ENCODE data around the gene KRTAP12-1. TPM values are rescaled to one million over a fixed set of nuclear protein-coding genes. Genes with fewer than 3 reads are reported as not detected.

The KRTAP12-1 gene
- total and polyA plus RNA-seq, 2 donors (not counting 3 experiments of a cell fraction or from before 2014, with no cell fraction given): not detected

GRCh38 chr21:44701023-44701400 lies 19.0 kb upstream of the KRTAP12-1 start:
- intact Hi-C loops (cut with micrococcal nuclease) (no loop called here), dilution Hi-C loops (cut with MboI; ENCODE audit: extremely low pct_ligation_motif_present, low sequenced_read_pairs) (no loop called here)
- BruUV-seq (replicated peaks): no TSS peak
- no peaks in the 10 kb centered on the region for H3K9me1 ChIP-seq (replicated peaks; ENCODE audit: control insufficient read depth, extremely low read depth, insufficient read depth, low read length)
- no peaks in the 10 kb centered on the region for H3K36me3 ChIP-seq (ENCODE audit: control insufficient read depth in 2 of 2, extremely low read depth in 1 of 2, insufficient read depth in 2 of 2, low read length in 2 of 2)
- H3K27me3 ChIP-seq (ENCODE audit: control insufficient read depth in 2 of 2, insufficient read depth in 2 of 2, low read length in 2 of 2): peaks cover 42 to 44% of the 10 kb centered on the region in 2 experiments
- no peaks in the 10 kb centered on the region for H3K4me1 ChIP-seq (ENCODE audit: control insufficient read depth, extremely low read depth, insufficient read depth, low read length)
- no peaks in the 10 kb centered on the region for H3K79me2 ChIP-seq (ENCODE audit: control insufficient read depth, insufficient read depth, low read length)
- H2AFZ ChIP-seq (ENCODE audit: low read depth, low read length): no peak overlapping the region
- no peak overlapping the region for H3K4me2 ChIP-seq (ENCODE audit: insufficient read depth, low read length)
- no peak overlapping the region for H3K9ac ChIP-seq (replicated peaks; ENCODE audit: extremely low read depth, insufficient read depth, low read length)
- CTCF ChIA-PET: interaction anchor here (0.6 to 1.2 kb wide), 3 partner anchors 11 to 92 kb away, joined by 3 read pairs; no protein-coding TSS in a partner anchor
- H4K20me1 ChIP-seq (replicated peaks; ENCODE audit: control insufficient read depth, extremely low read depth, insufficient read depth, low read length): no peaks in the 10 kb centered on the region
- FAIRE-seq (no peak), DNase-seq (ENCODE audit: low read depth, low spot score) (no peak)
- H3K27ac ChIP-seq (ENCODE audit: insufficient read depth, low read depth, low read length): no peak overlapping the region
- H3K9me3 ChIP-seq (replicated peaks; ENCODE audit: control insufficient read depth, insufficient read depth, low read length): no peaks in the 10 kb centered on the region
- H3K4me3 ChIP-seq (replicated peaks in 1 of 3; ENCODE audit: insufficient read depth in 1 of 3, low read depth in 1 of 3, low read length in 3 of 3): no peak overlapping the region
- POLR2A ChIA-PET: no interaction called here
- TF ChIP-seq POLR2AphosphoS5 (IDR thresholded peaks at IDR 0.05; ENCODE audit: insufficient read depth, low read depth, low read length): no peak
- TF ChIP-seq EZH2 (IDR thresholded peaks at IDR 0.05; ENCODE audit: borderline replicate concordance, low read depth, low read length, severe bottlenecking): no peak
- TF ChIP-seq MYC (IDR thresholded peaks at IDR 0.05; ENCODE audit: low read depth, low read length): no peak

- BruUV-seq (replicated peaks): no TSS peak
- Histone ChIP-seq H3K4me1 (ENCODE audit: control insufficient read depth, extremely low read depth, insufficient read depth, low read length) (no peaks in the 10 kb centered on the region), H3K4me3 (replicated peaks in 1 of 3; ENCODE audit: insufficient read depth in 1 of 3, low read depth in 1 of 3, low read length in 3 of 3) (no peak overlapping the region), H3K36me3 (ENCODE audit: control insufficient read depth in 2 of 2, extremely low read depth in 1 of 2, insufficient read depth in 2 of 2, low read length in 2 of 2) (no peaks in the 10 kb centered on the region), H3K27me3 (ENCODE audit: control insufficient read depth in 2 of 2, insufficient read depth in 2 of 2, low read length in 2 of 2) (peaks cover 39 to 42% of the 10 kb centered on the region in 2 experiments), H3K27ac (ENCODE audit: insufficient read depth, low read depth, low read length) (no peak overlapping the region), H3K79me2 (ENCODE audit: control insufficient read depth, insufficient read depth, low read length) (no peaks in the 10 kb centered on the region), H3K9me1 (replicated peaks; ENCODE audit: control insufficient read depth, extremely low read depth, insufficient read depth, low read length) (no peaks in the 10 kb centered on the region), H3K4me2 (ENCODE audit: insufficient read depth, low read length) (no peak overlapping the region), H2AFZ (ENCODE audit: low read depth, low read length) (no peak overlapping the region), H3K9ac (replicated peaks; ENCODE audit: extremely low read depth, insufficient read depth, low read length) (no peak overlapping the region), H4K20me1 (replicated peaks; ENCODE audit: control insufficient read depth, extremely low read depth, insufficient read depth, low read length) (no peaks in the 10 kb centered on the region), H3K9me3 (replicated peaks; ENCODE audit: control insufficient read depth, insufficient read depth, low read length) (no peaks in the 10 kb centered on the region)
- FAIRE-seq: no peak
- intact Hi-C loops (cut with micrococcal nuclease) (no loop called here), dilution Hi-C loops (cut with MboI; ENCODE audit: extremely low pct_ligation_motif_present, low sequenced_read_pairs) (no loop called here)
- POLR2A ChIA-PET: no interaction called here
- DNase-seq (ENCODE audit: low read depth, low spot score): no peak
- TF ChIP-seq FOS (IDR thresholded peaks at IDR 0.05; ENCODE audit: borderline replicate concordance, insufficient read depth, low read length): no peak
- no peak for TF ChIP-seq GATA2 (IDR thresholded peaks at IDR 0.05; ENCODE audit: insufficient read depth, insufficient read length, low read depth, low read length)
- TF ChIP-seq MAX (IDR thresholded peaks at IDR 0.05; ENCODE audit: insufficient read depth, insufficient read length): no peak
- TF ChIP-seq POLR2A (IDR thresholded peaks at IDR 0.05; ENCODE audit: low read depth, low read length): no peak
- TF ChIP-seq POLR2AphosphoS5 (IDR thresholded peaks at IDR 0.05; ENCODE audit: insufficient read depth, low read depth, low read length): no peak
- TF ChIP-seq MYC (IDR thresholded peaks at IDR 0.05; ENCODE audit: low read depth, low read length): no peak
- CTCF ChIA-PET: interaction anchor here (0.9 kb wide), 1 partner anchor 93 kb away, joined by 3 read pairs; no protein-coding TSS in a partner anchor
Measured at GRCh38 chr21:44700101-44701022, 18.4 kb upstream of the KRTAP12-1 start.
